HepG2 (cell line): ENCODE data around the gene PSRC1. TPM values are rescaled to one million over a fixed set of nuclear protein-coding genes. Genes with fewer than 3 reads are reported as not detected.

Experiments used
- AGO2 ChIP-seq: fragments of 200-400 bp; formaldehyde crosslinking; optimal IDR thresholded peaks from 2 replicates; pipeline ENCODE3; 2017; ENCODE audit warnings: mild to moderate bottlenecking, low read depth, low read length, moderate library complexity
- JUNB ChIP-seq: sonication (generic); formaldehyde crosslinking; IDR thresholded peaks from 2 replicates; pipeline ENCODE4 v1.8.0; 2022; ENCODE audit warnings: missing genetic modification reagents, mild to moderate bottlenecking, borderline replicate concordance
- KDM1A ChIP-seq: IDR thresholded peaks from 2 replicates; pipeline ENCODE4 v1.6.1; 2016; ENCODE audit warnings: missing compliant biosample characterization
- MYC ChIP-seq: sonication (generic); formaldehyde crosslinking; IDR thresholded peaks from 2 replicates; pipeline ENCODE4 v1.9.0; 2021; ENCODE audit warnings: missing genetic modification reagents, borderline replicate concordance
- SCMH1 ChIP-seq: sonication (generic); formaldehyde crosslinking; IDR thresholded peaks from 2 replicates; pipeline ENCODE4 v1.9.0; 2021; ENCODE audit warnings: missing genetic modification reagents, mild to moderate bottlenecking, borderline replicate concordance
- THYN1 ChIP-seq: sonication (generic); formaldehyde crosslinking; IDR thresholded peaks from 2 replicates; pipeline ENCODE4 v1.8.1; 2023; ENCODE audit warnings: low read depth, mild to moderate bottlenecking, moderate library complexity, missing genetic modification reagents, borderline replicate concordance
- TOE1 ChIP-seq: sonication (generic); formaldehyde crosslinking; IDR thresholded peaks from 2 replicates; pipeline ENCODE4 v1.4.0; 2020; ENCODE audit warnings: mild to moderate bottlenecking, missing genetic modification reagents
- ZNF142 ChIP-seq: sonication (generic); formaldehyde crosslinking; IDR thresholded peaks from 2 replicates; pipeline ENCODE4 v1.4.0; 2020; ENCODE audit warnings: missing genetic modification reagents
- ZNF207 ChIP-seq: fragments of 450-650 bp; IDR thresholded peaks from 2 replicates; pipeline ENCODE4 v1.6.1; 2016; ENCODE audit warnings: antibody characterized with exemption, borderline replicate concordance
- ZNF564 ChIP-seq: sonication (generic); formaldehyde crosslinking; IDR thresholded peaks from 2 replicates; pipeline ENCODE4 v1.8.1; 2023; ENCODE audit warnings: mild to moderate bottlenecking, missing genetic modification reagents
- ZSCAN22 ChIP-seq: sonication (generic); formaldehyde crosslinking; IDR thresholded peaks from 2 replicates; pipeline ENCODE4 v1.4.0; 2020; ENCODE audit warnings: mild to moderate bottlenecking, missing genetic modification reagents
- ZSCAN9 ChIP-seq: IDR thresholded peaks from 2 replicates; pipeline ENCODE4 v1.6.1; 2016; ENCODE audit warnings: borderline replicate concordance
- polyA plus RNA-seq, 8 experiments: library from polyadenylated mRNA; depleted of rRNA in 3 of 8; stranded (reverse) in 7 of 8; unstranded in 1 of 8; fragments of >200 nt; fragmentation: Illumina TruSeq in 4 of 8; extraction: Trizol in 4 of 8; gene quantifications; 2 replicates each; pipeline versions ENCODE4 v1.2.1 to v1.2.3, GENCODE V29; 2011 to 2016; ENCODE audit warnings: low read depth in 4 of 8, missing spikeins in 1 of 8, mixed read lengths in 1 of 8; ENCODE audit not compliant: insufficient read depth in 1 of 8
- total RNA-seq, 5 experiments: library from RNA; depleted of rRNA; stranded (reverse); fragments of >200 nt; fragmentation: Illumina TruSeq; extraction: Trizol; gene quantifications; 2 replicates each; pipeline ENCODE4 v1.2.3, GENCODE V29; 2016; ENCODE audit warnings: low read depth in 1 of 5
- TF ChIP-seq, protein P1 (sequence below): sonication (generic); formaldehyde crosslinking; IDR thresholded peaks from 2 replicates; pipeline ENCODE4 v1.4.0; 2020; ENCODE audit warnings: mild to moderate bottlenecking, missing genetic modification reagents, borderline replicate concordance
- TF ChIP-seq, protein P2 (sequence below): sonication (generic); formaldehyde crosslinking; IDR thresholded peaks from 2 replicates; pipeline ENCODE4 v1.4.0; 2020; ENCODE audit warnings: missing genetic modification reagents, borderline replicate concordance
- TF ChIP-seq, protein P3 (sequence below): IDR thresholded peaks from 2 replicates; pipeline ENCODE4 v1.6.1; 2018; ENCODE audit warnings: missing genetic modification reagents, mild to moderate bottlenecking, missing compliant biosample characterization

The PSRC1 gene
- total and polyA plus RNA-seq, 2 of the 13 experiments (the other 11 are each of a cell fraction or from before 2014, with no cell fraction given) = 28.6 to 30.3 TPM

DNA sequence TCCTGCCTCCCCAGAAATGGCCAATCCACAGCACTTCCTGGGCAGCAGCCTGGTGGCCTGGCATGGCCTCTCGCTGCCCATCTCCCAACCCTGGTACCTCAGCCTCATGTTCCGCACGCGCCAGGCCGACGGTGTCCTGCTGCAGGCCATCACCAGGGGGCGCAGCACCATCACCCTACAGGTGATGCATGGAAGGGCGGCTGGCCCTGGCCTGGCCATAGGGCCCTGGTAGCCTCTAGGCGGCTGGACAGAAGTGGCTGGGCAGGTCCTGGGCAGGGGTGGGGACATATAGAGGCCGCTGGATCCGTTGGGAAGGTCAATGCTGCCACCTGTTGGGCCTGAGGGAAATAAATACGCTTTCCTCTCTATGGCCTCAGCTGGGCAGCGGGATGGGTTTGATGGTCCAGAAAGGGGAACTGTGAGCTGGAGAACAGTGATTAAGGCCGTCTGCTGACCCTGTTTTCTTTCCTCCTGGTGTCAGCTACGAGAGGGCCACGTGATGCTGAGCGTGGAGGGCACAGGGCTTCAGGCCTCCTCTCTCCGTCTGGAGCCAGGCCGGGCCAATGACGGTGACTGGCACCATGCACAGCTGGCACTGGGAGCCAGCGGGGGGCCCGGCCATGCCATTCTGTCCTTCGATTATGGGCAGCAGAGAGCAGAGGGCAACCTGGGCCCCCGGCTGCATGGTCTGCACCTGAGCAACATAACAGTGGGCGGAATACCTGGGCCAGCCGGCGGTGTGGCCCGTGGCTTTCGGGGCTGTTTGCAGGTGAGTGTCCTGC is 19.2 kb downstream of the PSRC1 start (continued):
- TF ChIP-seq, protein P1, sequence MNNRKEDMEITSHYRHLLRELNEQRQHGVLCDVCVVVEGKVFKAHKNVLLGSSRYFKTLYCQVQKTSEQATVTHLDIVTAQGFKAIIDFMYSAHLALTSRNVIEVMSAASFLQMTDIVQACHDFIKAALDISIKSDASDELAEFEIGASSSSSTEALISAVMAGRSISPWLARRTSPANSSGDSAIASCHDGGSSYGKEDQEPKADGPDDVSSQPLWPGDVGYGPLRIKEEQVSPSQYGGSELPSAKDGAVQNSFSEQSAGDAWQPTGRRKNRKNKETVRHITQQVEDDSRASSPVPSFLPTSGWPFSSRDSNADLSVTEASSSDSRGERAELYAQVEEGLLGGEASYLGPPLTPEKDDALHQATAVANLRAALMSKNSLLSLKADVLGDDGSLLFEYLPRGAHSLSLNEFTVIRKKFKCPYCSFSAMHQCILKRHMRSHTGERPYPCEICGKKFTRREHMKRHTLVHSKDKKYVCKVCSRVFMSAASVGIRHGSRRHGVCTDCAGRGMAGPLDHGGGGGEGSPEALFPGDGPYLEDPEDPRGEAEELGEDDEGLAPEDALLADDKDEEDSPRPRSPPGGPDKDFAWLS (CRISPR knock-in tag) = no peak
- TF ChIP-seq JUNB (no peak), ZNF142 (no peak), MYC (peak; percentile 91), AGO2 (no peak), ZNF564 (CRISPR knock-in tag) (no peak), TOE1 (CRISPR knock-in tag) (no peak), KDM1A (CRISPR knock-in tag) (peak; percentile 89), ZSCAN9 (peak; percentile 73; the same call in 1 of the 2 replicates), SCMH1 (CRISPR knock-in tag) (no peak), ZSCAN22 (no peak), THYN1 (CRISPR knock-in tag) (no peak), ZNF207 (no peak)
- TF ChIP-seq, protein P2, sequence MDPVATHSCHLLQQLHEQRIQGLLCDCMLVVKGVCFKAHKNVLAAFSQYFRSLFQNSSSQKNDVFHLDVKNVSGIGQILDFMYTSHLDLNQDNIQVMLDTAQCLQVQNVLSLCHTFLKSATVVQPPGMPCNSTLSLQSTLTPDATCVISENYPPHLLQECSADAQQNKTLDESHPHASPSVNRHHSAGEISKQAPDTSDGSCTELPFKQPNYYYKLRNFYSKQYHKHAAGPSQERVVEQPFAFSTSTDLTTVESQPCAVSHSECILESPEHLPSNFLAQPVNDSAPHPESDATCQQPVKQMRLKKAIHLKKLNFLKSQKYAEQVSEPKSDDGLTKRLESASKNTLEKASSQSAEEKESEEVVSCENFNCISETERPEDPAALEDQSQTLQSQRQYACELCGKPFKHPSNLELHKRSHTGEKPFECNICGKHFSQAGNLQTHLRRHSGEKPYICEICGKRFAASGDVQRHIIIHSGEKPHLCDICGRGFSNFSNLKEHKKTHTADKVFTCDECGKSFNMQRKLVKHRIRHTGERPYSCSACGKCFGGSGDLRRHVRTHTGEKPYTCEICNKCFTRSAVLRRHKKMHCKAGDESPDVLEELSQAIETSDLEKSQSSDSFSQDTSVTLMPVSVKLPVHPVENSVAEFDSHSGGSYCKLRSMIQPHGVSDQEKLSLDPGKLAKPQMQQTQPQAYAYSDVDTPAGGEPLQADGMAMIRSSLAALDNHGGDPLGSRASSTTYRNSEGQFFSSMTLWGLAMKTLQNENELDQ = peak; percentile 74; the same call in 1 of the 2 replicates
- TF ChIP-seq, protein P3, sequence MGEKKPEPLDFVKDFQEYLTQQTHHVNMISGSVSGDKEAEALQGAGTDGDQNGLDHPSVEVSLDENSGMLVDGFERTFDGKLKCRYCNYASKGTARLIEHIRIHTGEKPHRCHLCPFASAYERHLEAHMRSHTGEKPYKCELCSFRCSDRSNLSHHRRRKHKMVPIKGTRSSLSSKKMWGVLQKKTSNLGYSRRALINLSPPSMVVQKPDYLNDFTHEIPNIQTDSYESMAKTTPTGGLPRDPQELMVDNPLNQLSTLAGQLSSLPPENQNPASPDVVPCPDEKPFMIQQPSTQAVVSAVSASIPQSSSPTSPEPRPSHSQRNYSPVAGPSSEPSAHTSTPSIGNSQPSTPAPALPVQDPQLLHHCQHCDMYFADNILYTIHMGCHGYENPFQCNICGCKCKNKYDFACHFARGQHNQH (CRISPR knock-in tag) = peak; percentile 94
